ENCODE data around the gene JAM3. TPM values are rescaled to one million over a fixed set of nuclear protein-coding genes. Genes with fewer than 3 reads are reported as not detected.

JAM3 gene
- total RNA-seq, 2 donors from 2014 or later: 35.8 to 41.8 TPM

- Mint-ChIP-seq H3K9me3 (no peaks in the 10 kb centered on the region), H3K36me3 (ENCODE audit: low read depth) (no peaks in the 10 kb centered on the region), H3K27me3 (ENCODE audit: insufficient read depth) (peaks cover 44% of the 10 kb centered on the region), H3K4me3 (no peak overlapping the region), H3K27ac (no peak overlapping the region), H3K4me1 (peaks cover 25% of the 10 kb centered on the region)
- no peak overlapping the region for H3K9ac ChIP-seq (ENCODE audit: extremely low read depth, low read length, poor library complexity, severe bottlenecking)
- H3K36me3 ChIP-seq (ENCODE audit: control insufficient read depth, insufficient read depth, low read length): no peaks in the 10 kb centered on the region
- H3K4me1 ChIP-seq (ENCODE audit: control insufficient read depth, insufficient read depth, low read length): peaks cover 6% of the 10 kb centered on the region
- H3K4me3 ChIP-seq (ENCODE audit: low read length): no peak overlapping the region
- no peaks in the 10 kb centered on the region for H3K9me3 ChIP-seq (ENCODE audit: control insufficient read depth, low read length)
- WGBS, 2 experiments (ENCODE audit: insufficient coverage in 1 of 2, insufficient read length in 1 of 2): 90 to 92% methylated on average over 14 to 24 of the region's 24 CpGs
- H3K27ac ChIP-seq (ENCODE audit: low read depth, low read length): peak overlapping the region; percentile 86
- peak; percentile 63 for DNase-seq
- no peak for TF ChIP-seq CTCF (conservative IDR thresholded peaks at IDR 0.05)
- peaks cover 11% of the 10 kb centered on the region for H3K27me3 ChIP-seq (ENCODE audit: control insufficient read depth, insufficient read depth, low read length, poor library complexity, severe bottlenecking)
Observed at GRCh38 chr11:134032501-134033091, 36.3 kb upstream of the JAM3 start.

- Mint-ChIP-seq H3K9me3 (no peaks in the 10 kb centered on the region), H3K27ac (peak overlapping the region; percentile 85), H3K4me3 (peak overlapping the region; percentile 40), H3K36me3 (ENCODE audit: low read depth) (no peaks in the 10 kb centered on the region), H3K4me1 (peaks cover 29% of the 10 kb centered on the region), H3K27me3 (ENCODE audit: insufficient read depth) (peaks cover 38% of the 10 kb centered on the region)
- Histone ChIP-seq H3K36me3 (ENCODE audit: control insufficient read depth, insufficient read depth, low read length) (no peaks in the 10 kb centered on the region), H3K4me3 (ENCODE audit: low read length) (no peak overlapping the region), H3K9ac (ENCODE audit: extremely low read depth, low read length, poor library complexity, severe bottlenecking) (no peak overlapping the region), H3K27ac (ENCODE audit: low read depth, low read length) (peak overlapping the region; percentile 80), H3K9me3 (ENCODE audit: control insufficient read depth, low read length) (no peaks in the 10 kb centered on the region), H3K27me3 (ENCODE audit: control insufficient read depth, insufficient read depth, low read length, poor library complexity, severe bottlenecking) (peaks cover 11% of the 10 kb centered on the region), H3K4me1 (ENCODE audit: control insufficient read depth, insufficient read depth, low read length) (peaks cover 6% of the 10 kb centered on the region)
- 87 to 93% methylated on average over 3 to 9 of the region's 9 CpGs for whole genome bisulfite sequencing, 2 experiments (ENCODE audit: insufficient coverage in 1 of 2, insufficient read length in 1 of 2)
- no peak for DNase-seq
- TF ChIP-seq CTCF (conservative IDR thresholded peaks at IDR 0.05): no peak
Observed at GRCh38 chr11:134033276-134033675, 35.6 kb upstream of the JAM3 start.

- 24 to 26% methylated on average over 12 to 17 of the region's 17 CpGs for WGBS, 2 experiments (ENCODE audit: insufficient coverage in 1 of 2, insufficient read length in 1 of 2)
- no peaks in the 10 kb centered on the region for H3K9me3 ChIP-seq (ENCODE audit: control insufficient read depth, low read length)
- peak overlapping the region; percentile 85 for H3K27ac Mint-ChIP-seq
- no peaks in the 10 kb centered on the region for H3K9me3 Mint-ChIP-seq
- H3K4me3 ChIP-seq (ENCODE audit: low read length): no peak overlapping the region
- DNase-seq: peak; percentile 96
- no peaks in the 10 kb centered on the region for H3K36me3 Mint-ChIP-seq (ENCODE audit: low read depth)
- no peak overlapping the region for H3K9ac ChIP-seq (ENCODE audit: extremely low read depth, low read length, poor library complexity, severe bottlenecking)
- no peak for TF ChIP-seq CTCF (conservative IDR thresholded peaks at IDR 0.05)
- H3K4me3 Mint-ChIP-seq: peak overlapping the region; percentile 40
- H3K27ac ChIP-seq (ENCODE audit: low read depth, low read length): peak overlapping the region; percentile 80
- H3K4me1 Mint-ChIP-seq: peaks cover 33% of the 10 kb centered on the region
- H3K27me3 ChIP-seq (ENCODE audit: control insufficient read depth, insufficient read depth, low read length, poor library complexity, severe bottlenecking): peaks cover 5% of the 10 kb centered on the region
- peaks cover 31% of the 10 kb centered on the region for H3K27me3 Mint-ChIP-seq (ENCODE audit: insufficient read depth)
- no peaks in the 10 kb centered on the region for H3K36me3 ChIP-seq (ENCODE audit: control insufficient read depth, insufficient read depth, low read length)
- peaks cover 6% of the 10 kb centered on the region for H3K4me1 ChIP-seq (ENCODE audit: control insufficient read depth, insufficient read depth, low read length)
Observed at GRCh38 chr11:134033696-134034491, 35.0 kb upstream of the JAM3 start.

Data from endodermal cell (in vitro differentiated cells).